NCI-H128 (cell line): Measurements from ENCODE around the gene FMN1.

Experiments used
- DNase-seq: peaks from one replicate; lab custom pipeline; 2025; ENCODE audit not compliant: unreplicated experiment; lab: John Stamatoyannopoulos, UW

FMN1 gene

GRCh38 chr15:32901995-32902394, 292.5 kb downstream of the FMN1 start:
- no peak for DNase-seq

DNA sequence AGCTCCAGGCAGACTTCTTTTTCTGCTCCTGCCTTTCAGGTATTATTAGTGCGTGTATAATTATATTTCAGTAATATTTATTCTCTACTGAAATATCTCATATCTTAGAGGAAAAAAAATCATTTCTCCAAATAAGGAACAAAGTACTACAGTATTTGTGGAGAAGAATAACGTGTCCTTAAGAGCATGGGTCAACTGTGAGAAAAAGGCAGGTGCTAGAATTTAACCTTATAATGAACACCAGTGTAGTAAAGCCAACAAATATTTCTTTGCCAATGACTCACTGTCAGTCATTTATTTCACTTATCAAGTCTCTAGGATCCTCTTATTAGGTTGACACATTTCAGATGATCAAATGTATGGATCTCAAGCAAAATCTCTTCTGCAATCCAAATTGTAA, 293.3 kb downstream of the FMN1 start:
- no peak for DNase-seq

DNA sequence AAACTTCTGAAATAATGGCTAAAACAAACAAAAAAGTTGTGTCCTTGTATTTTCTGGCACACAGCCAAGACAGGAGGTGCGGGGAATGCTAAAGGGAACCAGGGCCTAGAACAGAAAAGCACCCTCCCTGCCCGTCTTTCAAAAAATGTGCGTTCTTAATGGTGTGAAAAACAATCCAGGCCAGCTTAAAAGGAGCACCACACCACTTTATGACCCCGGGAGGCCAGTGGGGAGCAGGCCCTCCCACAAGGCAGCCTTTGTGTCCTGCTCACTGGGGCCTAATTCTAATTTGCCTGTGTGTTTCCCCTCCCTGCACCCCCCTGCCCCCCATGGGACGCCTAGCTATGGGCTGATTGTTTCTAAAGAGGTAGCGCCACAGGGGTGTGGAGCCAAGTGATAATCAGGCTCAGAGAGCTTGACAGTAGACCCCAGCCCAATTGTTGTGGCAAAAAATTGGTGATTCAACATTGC, 295.4 kb downstream of the FMN1 start:
- peak; percentile 1 for DNase-seq

DNA sequence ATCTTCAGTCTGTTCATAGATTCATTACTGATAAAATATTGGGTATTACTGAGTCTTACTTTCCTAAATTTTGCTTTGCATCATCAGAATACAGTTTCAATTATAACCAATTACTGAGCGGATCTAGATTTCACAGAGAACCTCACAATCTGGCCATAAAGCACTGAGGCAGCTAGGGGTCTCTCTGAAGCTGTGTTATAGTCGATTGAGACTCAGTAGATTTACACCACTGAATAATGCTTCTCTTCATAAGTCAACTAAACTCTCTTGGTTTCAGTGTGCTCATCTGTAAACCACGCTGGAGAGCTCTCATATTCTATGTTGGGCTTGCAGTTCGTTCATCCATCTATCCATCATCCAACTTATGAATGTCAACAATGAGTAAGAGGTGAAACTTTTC, 296.1 kb downstream of the FMN1 start:
- DNase-seq, result no peak

GRCh38 chr15:32893421-32893820, 301.1 kb downstream of the FMN1 start:
- no peak for DNase-seq

- no peak for DNase-seq
Observed at GRCh38 chr15:32889214-32889613, 305.3 kb downstream of the FMN1 start.

DNA sequence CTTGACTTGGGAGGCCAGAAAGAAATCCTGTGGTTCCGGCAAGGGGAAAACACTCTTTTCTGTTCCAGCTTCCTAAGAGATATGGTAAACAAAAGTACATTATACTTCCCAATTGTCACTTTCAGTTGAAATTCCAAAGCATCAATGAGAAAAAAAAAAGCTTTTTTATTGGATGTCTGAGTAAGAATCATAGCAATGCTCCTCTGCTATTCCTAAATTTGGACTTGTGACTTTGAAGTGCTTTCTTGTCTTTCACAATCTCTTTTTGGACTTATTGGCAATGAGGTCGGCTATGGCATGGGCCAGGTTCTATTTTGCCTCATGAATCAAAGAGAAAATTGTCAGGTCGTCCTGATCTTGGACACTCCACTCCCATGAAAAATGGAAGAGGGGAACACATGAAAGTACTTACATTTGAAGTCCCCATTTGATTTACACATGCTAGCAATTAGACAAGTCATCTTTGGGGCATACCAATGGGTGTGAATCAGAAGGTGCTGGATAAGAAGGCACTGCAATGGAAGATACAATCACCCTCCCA, 306.2 kb downstream of the FMN1 start:
- DNase-seq, result no peak

DNA sequence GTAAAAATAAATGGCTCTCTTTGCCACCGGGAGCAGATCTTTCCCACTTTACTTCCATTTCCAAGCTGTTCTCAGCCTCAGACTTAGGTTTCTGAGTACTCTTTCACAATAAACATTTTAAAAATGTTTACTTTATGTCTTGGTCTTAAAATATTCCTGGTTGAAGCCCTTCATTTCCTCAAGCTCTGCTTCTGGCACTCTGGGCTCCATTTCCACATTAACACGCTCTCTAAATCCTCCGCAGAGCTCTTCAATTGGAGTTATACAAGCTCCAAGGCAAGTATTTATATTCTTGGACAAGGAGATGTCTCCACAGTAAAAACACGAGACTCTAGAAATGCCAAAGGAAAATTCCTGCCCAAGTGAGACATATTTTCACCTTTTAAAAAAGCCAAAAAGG, 307.4 kb downstream of the FMN1 start:
- DNase-seq, result no peak

DNA sequence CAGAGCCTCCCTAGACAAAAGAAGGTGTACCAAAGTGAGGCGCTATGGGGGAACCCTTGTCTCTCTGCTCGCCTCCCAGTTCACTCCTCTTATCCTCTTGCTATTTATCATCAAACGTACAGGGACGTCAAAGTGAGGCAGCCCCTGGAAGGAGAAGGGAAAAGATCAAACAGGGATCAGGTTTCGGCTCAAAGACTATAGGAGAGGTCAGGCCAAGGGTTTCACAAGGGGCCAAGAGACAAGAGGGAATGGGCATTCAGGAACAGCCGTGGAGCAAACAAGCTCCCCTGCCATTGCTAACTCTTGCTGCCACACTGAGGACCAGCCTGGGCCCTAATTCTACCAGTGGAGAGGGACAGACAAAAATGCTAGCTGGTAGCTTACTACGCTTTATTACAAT, 308.1 kb downstream of the FMN1 start:
- no peak for DNase-seq

DNA sequence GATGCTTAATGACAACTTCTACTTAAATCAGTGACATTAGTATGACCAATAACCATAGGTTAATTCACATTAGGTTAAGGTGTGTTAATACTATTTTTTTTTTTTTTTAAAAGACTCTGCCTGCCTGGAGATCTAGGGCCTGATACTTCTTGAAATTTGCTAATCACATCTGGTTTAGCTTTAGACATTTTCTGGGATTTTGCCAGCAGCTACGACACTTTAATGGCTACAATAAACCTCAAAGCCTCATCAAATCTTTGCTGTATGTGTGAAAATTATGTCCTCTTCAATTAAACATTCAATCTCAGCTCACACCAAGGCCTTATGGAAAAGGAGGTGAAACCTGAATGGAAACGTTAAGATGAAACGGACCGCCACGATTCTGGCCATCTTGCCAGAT, 308.8 kb downstream of the FMN1 start:
- DNase-seq, result no peak

GRCh38 chr15:32884146-32884545, 310.4 kb downstream of the FMN1 start:
- no peak for DNase-seq

GRCh38 chr15:32882955-32883354, 311.6 kb downstream of the FMN1 start:
- no peak for DNase-seq

DNA sequence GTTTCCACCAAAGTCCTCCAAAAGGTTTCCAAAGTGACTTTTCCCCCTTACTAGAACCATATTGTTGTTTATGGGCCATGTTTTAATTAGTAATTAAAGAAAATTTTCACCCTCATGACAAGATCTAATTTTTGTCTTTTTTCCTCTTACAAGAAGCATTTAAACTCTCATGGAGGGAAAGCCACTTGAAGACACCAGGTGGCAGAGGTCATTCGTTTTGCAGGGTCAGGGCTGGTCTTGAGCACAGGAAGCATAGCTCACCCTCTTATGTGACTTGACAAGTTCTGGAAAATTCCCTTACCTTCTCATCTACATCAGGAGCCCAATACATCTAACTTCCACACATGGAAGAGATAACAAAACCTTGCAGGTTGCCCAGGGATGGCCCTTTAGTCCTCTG, 313.0 kb downstream of the FMN1 start:
- DNase-seq, result no peak

DNA sequence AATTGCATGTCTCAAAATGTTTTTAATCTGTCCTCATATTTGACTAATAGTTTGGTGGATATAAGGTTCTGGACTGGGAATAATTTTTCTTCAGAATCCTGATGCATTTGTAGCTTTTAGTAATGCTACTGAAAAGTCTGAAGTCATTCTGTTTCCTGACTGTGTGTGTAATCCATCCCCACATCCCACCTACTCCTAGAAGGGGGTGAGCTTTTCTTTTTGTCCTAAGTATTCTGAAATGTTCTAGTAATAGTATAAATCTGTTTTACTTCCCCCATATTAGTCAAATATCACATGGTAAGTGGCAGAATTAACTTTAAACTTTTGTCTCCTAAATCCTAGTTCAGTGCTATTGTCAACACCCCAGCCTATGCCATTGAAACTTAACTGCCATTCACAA, 313.9 kb downstream of the FMN1 start:
- DNase-seq, result no peak

DNA sequence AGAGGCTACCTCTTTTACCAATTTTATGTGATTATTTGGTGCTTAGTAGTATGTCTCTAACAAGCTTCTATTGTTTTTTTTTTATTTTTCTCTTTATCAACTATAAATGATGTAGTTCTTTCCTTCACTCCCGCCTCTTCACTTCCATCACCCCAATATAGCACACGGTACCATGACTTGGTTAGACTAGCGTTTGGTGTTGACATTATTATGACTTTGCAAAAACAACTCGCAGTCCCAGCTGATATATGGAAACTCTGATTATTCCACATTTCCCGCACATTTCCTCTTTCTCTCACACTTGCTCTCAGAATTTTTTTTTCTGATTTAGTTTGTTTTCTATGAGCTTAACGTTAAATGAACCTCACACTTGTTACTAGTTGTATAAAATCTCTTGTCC, 314.5 kb downstream of the FMN1 start:
- DNase-seq, result no peak

DNA sequence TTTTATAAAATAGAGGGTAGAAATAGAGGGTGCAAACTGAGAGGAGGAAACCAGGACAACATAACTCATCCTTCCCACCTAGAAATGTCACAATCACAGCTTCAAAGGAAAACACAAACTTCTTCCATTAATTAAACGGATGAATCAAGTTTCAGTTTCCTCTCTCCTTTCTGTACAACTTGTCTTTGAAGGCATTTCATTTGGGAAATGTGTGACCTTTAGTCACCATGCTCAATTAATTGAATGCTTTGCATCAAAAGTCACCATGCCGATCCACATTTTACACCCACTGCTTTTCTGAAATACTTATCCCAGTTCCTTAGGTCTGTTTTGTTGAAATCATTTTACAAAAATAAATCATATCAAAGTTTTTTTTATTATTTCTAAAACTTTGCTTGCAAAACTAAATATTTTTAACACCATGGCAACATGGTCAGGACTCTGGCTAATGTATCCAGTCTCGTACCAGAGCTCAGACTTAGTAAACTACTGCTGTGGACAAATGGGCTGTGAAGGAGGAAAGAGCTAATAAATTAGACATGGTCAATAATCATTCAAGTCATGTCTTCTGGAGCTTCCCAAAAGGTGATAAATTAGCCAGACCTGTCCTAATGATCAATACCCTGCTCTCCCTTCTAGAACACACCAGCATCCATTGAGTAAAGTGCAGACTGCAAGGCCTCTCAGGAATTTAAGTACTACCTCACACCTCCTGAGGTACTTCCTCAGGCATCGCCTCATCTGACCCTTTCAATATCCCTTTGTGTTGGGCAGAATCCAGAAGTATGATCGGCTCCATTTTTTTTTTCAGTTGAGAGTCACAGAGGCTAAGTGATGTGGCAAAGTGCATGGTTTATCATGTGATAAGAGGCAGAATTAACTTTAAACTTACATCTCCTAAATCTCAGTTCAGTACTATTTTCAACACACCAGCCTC, 315.4 kb downstream of the FMN1 start:
- no peak for DNase-seq

GRCh38 chr15:32878342-32878741, 316.2 kb downstream of the FMN1 start:
- no peak for DNase-seq

DNA sequence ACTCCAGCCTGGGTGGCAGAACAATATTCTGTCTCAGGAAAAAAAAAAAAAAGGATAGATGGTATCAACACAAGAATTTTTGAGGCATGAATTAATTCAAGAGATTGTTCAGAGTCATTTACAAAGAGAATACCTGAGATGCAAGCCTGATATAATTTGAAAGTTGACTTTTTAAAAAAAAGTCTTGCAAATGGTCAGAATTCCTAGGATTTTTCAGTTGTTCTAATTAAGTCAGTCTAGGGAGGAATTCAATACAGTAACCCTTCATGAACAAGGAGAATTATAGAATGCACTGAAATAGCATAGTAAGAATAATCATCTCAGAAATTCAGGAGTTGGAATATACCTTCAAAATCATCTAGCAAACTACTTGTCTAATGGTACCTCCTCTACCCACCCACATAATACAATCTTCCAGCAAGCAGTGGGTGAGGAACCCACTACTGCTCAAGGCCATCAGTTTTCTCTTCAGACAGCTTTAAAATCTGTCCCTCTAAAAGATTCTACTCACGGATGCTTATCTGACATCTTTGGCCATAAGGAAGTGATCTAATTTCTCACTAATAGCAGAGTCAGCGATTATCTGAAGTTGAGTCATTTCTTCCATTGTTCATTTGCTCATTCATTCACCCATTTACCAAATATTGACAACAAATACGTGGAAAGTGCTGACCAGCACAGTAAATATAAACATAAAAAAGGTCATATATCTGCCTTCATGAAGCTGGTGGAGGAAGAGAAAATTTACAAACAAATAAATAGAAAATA, 317.1 kb downstream of the FMN1 start:
- DNase-seq, result no peak

DNA sequence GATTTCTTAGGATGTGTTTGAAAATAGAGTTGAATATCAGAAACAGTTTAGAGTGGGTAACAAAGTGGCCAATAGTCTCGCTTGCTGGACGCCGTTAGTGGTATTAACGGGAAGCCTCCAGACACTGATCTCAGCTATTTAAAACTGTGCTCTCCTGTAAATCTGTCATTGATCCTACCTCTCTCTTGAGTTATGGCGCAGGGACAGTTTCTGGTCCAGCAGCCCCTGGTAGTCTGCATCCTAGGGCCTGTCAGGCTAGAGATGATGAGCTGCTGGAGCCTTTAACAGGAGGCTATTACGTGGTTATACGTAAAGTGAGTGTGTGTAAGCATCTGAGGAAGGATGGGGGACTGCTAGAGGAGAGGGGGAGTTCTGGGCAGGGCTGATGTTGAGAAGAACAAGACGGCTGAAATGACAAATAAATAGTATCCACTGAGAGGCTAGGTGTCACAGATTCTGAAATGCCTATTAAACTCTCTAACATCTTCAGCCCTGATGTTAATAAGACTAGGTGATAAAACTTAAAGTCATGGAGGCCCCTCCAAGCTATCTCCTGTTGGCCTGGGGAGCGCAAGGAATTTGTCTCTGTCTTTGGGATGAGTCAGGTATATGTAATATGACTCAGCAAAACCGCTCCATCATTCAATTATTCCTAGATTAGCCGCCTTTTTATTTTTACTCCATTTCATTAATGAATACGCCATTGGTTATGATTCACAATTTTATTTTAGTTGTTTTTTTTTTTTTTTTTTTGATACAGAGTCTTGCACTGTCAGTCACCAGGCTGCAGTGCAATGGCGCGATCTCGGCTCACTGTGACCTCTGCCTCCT, 321.0 kb downstream of the FMN1 start:
- no peak for DNase-seq

DNA sequence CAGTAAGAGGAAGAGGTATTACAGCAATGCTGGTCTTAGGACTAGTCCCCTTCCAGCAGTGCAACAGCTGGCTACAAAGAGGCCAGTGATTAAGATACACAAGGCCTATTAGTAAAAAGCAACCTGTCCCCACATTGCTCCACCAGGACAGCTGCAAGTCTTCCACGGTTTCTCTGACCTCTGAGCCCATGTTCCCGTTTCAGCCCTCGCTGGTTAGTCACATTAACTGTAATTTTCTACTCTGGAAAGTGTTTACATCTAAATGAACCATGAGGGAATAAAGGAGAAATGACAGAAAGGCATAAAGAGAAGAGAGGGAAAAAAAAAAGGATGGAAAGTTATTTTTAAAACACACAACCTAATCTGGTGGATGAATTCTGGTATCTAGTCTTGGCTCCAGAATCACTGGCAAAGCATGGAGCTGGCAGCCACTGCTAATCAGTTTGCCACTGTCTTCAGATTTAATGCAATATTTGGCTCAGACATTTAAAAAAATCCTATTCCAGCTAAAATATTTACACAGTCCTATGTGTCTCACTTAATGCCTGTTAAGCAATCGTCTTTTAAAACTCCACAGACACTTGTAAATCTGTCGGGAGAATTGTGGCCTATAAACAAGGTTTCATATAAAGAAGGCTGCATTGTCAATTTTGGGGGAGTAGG, 321.8 kb downstream of the FMN1 start:
- no peak for DNase-seq
